SK-N-SH treated with all-trans-retinoic acid at 6 μM for 48 hours (cell line): ENCODE data around the gene FOLR2.

Source experiments
- ATAC-seq: fragments of 200-7000 bp; cut with Tn5 transposase; 3 replicates; pipeline ENCODE4 v1.9.1; 2020; ENCODE audit warnings: mild to moderate bottlenecking, moderate library complexity
- ARNTL ChIP-seq: fragments of 450-650 bp; formaldehyde crosslinking; IDR thresholded peaks from 2 replicates; pipeline ENCODE4 v1.5.0; 2020; ENCODE audit warnings: low read depth, mild to moderate bottlenecking, moderate library complexity, borderline replicate concordance
- CSDC2 ChIP-seq: fragments of 250-450 bp; sonication (Bioruptor Pico); IDR thresholded peaks from 2 replicates; pipeline ENCODE4 v1.5.0; 2020; ENCODE audit warnings: mild to moderate bottlenecking, moderate library complexity
- ESRRG ChIP-seq: fragments of 250-450 bp; sonication (Bioruptor Pico); IDR thresholded peaks from 2 replicates; pipeline ENCODE4 v1.6.1; 2021; ENCODE audit warnings: mild to moderate bottlenecking
- GLIS3 ChIP-seq: fragments of 250-450 bp; sonication (Bioruptor Pico); IDR thresholded peaks from 2 replicates; pipeline ENCODE4 v1.5.0; 2020; ENCODE audit warnings: mild to moderate bottlenecking, moderate library complexity
- ISL1 ChIP-seq: fragments of 250-450 bp; sonication (Bioruptor Pico); IDR thresholded peaks from 2 replicates; pipeline ENCODE4 v2.1.2; 2022; ENCODE audit warnings: mild to moderate bottlenecking, moderate library complexity
- OSR1 ChIP-seq: fragments of 250-450 bp; sonication (Bioruptor Pico); IDR thresholded peaks from 2 replicates; pipeline ENCODE4 v1.8.0; 2022; ENCODE audit warnings: moderate library complexity, mild to moderate bottlenecking, inconsistent platforms
- PPARA ChIP-seq: fragments of 250-450 bp; sonication (Bioruptor Pico); IDR thresholded peaks from 2 replicates; pipeline ENCODE4 v1.5.0; 2020; ENCODE audit warnings: mild to moderate bottlenecking, borderline replicate concordance
- RARB ChIP-seq: fragments of 250-450 bp; sonication (Bioruptor Pico); IDR thresholded peaks from 2 replicates; pipeline ENCODE4 v1.8.0; 2021; ENCODE audit warnings: mild to moderate bottlenecking, moderate library complexity
- SNAI2 ChIP-seq: fragments of 250-450 bp; sonication (Bioruptor Pico); IDR thresholded peaks from 2 replicates; pipeline ENCODE4 v1.5.0; 2020; ENCODE audit warnings: mild to moderate bottlenecking, moderate library complexity
- TCF4 ChIP-seq: fragments of 250-450 bp; sonication (Bioruptor Pico); IDR thresholded peaks from 2 replicates; pipeline ENCODE4 v1.8.0; 2021; ENCODE audit warnings: mild to moderate bottlenecking, moderate library complexity, borderline replicate concordance
- ZC3H10 ChIP-seq: fragments of 250-450 bp; sonication (Bioruptor Pico); IDR thresholded peaks from 2 replicates; pipeline ENCODE4 v1.5.1; 2021; ENCODE audit warnings: mild to moderate bottlenecking, moderate library complexity
- ZFP3 ChIP-seq: fragments of 250-450 bp; sonication (Bioruptor Pico); IDR thresholded peaks from 2 replicates; pipeline ENCODE4 v1.5.0; 2020; ENCODE audit warnings: mild to moderate bottlenecking, moderate library complexity
- ZFP30 ChIP-seq: fragments of 450-650 bp; formaldehyde crosslinking; IDR thresholded peaks from 2 replicates; pipeline ENCODE4 v1.5.0; 2022; ENCODE audit warnings: mild to moderate bottlenecking, moderate library complexity
- ZNF565 ChIP-seq: fragments of 450-650 bp; formaldehyde crosslinking; conservative IDR thresholded peaks from 2 replicates; pipeline ENCODE4 v1.5.0; 2020; ENCODE audit warnings: low read depth, mild to moderate bottlenecking, moderate library complexity
- ZNF70 ChIP-seq: fragments of 450-650 bp; formaldehyde crosslinking; IDR thresholded peaks from 2 replicates; pipeline ENCODE4 v1.5.0; 2020; ENCODE audit warnings: mild to moderate bottlenecking, moderate library complexity
- TF ChIP-seq, protein P1 (sequence below): fragments of 250-450 bp; sonication (Bioruptor Pico); IDR thresholded peaks from 2 replicates; pipeline ENCODE4 v1.5.0; 2020; ENCODE audit warnings: mild to moderate bottlenecking, moderate library complexity
- TF ChIP-seq, protein P2 (sequence below): fragments of 250-450 bp; sonication (Bioruptor Pico); IDR thresholded peaks from 2 replicates; pipeline ENCODE4 v1.5.1; 2021; ENCODE audit warnings: mild to moderate bottlenecking, moderate library complexity
- TF ChIP-seq, protein P3 (sequence below): fragments of 250-450 bp; sonication (Bioruptor Pico); IDR thresholded peaks from 2 replicates; pipeline ENCODE4 v1.8.0; 2021; ENCODE audit warnings: low read depth, mild to moderate bottlenecking, moderate library complexity, borderline replicate concordance
- TF ChIP-seq, protein P4 (sequence below): fragments of 250-450 bp; sonication (Bioruptor Pico); IDR thresholded peaks from 2 replicates; pipeline ENCODE4 v1.8.0; 2020; ENCODE audit warnings: mild to moderate bottlenecking, moderate library complexity, borderline replicate concordance
- TF ChIP-seq, protein P5 (sequence below): fragments of 250-450 bp; sonication (Bioruptor Pico); IDR thresholded peaks from 2 replicates; pipeline ENCODE4 v1.5.1; 2020; ENCODE audit warnings: low read depth, mild to moderate bottlenecking, moderate library complexity

FOLR2 gene

DNA sequence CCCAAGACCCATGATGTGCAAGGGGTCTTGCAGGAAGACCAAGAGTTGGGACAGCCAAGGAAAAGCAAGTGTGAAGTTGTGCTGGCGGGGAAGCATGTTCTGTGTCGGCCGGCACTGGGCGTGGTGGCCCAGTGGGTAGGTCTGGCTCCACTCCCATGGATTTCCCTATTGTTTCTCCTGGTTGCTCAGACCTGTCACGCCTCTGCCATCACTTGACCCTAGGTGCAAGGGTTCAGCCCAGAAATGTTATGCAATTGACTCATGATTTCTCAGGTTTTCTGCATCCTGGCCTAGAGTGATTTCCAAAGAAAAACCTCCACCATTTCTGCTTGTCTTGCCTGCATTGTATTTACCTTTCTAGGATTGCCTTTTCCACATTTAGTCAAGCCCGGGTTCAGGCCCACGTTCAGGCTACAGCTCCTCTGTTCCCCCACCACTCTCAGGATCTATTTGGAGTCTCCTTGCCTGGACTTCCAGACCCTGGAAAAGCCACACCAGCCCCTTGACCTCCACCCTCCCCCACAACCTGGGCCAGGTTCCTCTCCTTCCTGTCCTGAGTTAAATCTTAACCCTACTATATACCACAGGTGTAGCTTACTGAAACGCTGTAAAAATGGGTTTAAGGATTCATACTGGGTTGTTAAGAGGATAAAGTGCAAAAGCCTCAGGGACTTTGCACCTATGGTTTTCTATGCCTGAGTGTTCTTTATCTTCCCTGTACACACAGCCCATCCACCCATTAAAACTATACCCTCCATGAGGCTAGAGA, 42.1 kb upstream of the FOLR2 start:
- TF ChIP-seq ZFP3 (CRISPR knock-in tag), result no peak
- ATAC-seq, result no peak

DNA sequence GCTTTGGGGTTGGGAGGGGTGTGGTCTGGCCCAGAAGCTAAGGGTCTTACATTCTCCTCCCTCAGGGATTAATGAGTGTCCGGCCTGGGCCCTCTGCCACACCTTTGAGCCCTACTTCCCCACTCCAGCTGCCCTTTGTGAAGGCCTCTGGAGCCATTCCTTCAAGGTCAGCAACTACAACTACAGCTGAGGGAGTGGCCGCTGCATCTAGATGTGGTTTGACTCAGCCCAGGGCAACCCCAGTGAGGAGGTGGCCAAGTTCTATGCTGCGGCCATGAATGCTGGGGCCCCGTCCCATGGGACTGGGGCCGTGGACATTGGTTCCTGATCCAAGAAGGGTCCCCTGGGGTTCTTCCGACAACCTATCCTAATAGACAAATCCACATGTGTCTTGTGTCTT, 38.9 kb upstream of the FOLR2 start:
- TF ChIP-seq ISL1, result no peak
- TF ChIP-seq OSR1 (CRISPR knock-in tag), result no peak
- TF ChIP-seq ZFP3 (CRISPR knock-in tag), result no peak
- TF ChIP-seq TCF4 (CRISPR knock-in tag), result no peak
- TF ChIP-seq SNAI2 (CRISPR knock-in tag), result no peak
- no peak for TF ChIP-seq ESRRG (CRISPR knock-in tag)
- TF ChIP-seq PPARA (CRISPR knock-in tag), result no peak
- TF ChIP-seq, protein P1, sequence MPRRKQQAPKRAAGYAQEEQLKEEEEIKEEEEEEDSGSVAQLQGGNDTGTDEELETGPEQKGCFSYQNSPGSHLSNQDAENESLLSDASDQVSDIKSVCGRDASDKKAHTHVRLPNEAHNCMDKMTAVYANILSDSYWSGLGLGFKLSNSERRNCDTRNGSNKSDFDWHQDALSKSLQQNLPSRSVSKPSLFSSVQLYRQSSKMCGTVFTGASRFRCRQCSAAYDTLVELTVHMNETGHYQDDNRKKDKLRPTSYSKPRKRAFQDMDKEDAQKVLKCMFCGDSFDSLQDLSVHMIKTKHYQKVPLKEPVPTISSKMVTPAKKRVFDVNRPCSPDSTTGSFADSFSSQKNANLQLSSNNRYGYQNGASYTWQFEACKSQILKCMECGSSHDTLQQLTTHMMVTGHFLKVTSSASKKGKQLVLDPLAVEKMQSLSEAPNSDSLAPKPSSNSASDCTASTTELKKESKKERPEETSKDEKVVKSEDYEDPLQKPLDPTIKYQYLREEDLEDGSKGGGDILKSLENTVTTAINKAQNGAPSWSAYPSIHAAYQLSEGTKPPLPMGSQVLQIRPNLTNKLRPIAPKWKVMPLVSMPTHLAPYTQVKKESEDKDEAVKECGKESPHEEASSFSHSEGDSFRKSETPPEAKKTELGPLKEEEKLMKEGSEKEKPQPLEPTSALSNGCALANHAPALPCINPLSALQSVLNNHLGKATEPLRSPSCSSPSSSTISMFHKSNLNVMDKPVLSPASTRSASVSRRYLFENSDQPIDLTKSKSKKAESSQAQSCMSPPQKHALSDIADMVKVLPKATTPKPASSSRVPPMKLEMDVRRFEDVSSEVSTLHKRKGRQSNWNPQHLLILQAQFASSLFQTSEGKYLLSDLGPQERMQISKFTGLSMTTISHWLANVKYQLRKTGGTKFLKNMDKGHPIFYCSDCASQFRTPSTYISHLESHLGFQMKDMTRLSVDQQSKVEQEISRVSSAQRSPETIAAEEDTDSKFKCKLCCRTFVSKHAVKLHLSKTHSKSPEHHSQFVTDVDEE (CRISPR knock-in tag), result no peak
- TF ChIP-seq, protein P2, sequence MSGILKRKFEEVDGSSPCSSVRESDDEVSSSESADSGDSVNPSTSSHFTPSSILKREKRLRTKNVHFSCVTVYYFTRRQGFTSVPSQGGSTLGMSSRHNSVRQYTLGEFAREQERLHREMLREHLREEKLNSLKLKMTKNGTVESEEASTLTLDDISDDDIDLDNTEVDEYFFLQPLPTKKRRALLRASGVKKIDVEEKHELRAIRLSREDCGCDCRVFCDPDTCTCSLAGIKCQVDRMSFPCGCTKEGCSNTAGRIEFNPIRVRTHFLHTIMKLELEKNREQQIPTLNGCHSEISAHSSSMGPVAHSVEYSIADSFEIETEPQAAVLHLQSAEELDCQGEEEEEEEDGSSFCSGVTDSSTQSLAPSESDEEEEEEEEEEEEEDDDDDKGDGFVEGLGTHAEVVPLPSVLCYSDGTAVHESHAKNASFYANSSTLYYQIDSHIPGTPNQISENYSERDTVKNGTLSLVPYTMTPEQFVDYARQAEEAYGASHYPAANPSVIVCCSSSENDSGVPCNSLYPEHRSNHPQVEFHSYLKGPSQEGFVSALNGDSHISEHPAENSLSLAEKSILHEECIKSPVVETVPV (CRISPR knock-in tag), result no peak

DNA sequence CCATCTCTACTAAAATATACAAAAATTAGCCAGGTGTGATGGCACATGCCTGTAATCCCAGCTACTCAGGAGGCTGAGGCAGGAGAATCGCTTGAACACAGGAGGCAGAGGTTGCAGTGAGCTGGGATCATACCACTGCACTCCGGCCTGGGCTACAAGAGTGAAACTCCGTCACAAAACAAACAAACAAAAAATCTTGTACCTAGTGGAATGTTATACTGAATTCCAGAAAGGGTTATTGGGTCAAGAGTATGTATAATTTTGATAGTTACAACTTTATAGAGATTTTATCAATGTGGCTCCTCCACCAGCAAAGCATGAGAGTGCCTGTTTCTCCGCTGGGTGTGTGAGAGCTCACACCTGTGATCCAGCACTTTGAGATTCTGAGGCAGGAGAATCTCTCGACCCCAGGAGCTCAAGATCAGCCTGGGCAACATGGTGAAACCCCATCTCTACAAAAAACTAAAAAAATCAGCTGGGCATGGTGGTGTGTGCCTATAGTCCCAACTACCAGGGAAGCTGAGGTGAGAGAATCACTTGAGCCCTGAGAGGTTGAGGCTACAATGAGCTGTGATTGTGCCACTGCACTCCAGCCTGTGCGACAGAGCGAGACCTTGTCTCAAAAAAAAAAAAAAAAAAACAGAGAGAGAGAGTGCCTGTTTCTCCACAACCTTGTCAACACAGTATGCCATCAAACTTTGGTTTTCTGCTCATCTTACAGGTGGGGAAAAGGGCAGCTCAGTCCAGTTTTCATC, 37.4 kb upstream of the FOLR2 start:
- ATAC-seq, result no peak
- TF ChIP-seq ZFP30 (no peak), ZNF70 (CRISPR knock-in tag) (no peak), ZNF565 (CRISPR knock-in tag) (no peak), ZFP3 (CRISPR knock-in tag) (no peak), CSDC2 (no peak), RARB (CRISPR knock-in tag) (no peak), ESRRG (CRISPR knock-in tag) (no peak), ZC3H10 (no peak), GLIS3 (CRISPR knock-in tag) (no peak), SNAI2 (CRISPR knock-in tag) (no peak), ISL1 (no peak), PPARA (CRISPR knock-in tag) (no peak), OSR1 (CRISPR knock-in tag) (no peak), ARNTL (CRISPR knock-in tag) (no peak)
- TF ChIP-seq, protein P3, sequence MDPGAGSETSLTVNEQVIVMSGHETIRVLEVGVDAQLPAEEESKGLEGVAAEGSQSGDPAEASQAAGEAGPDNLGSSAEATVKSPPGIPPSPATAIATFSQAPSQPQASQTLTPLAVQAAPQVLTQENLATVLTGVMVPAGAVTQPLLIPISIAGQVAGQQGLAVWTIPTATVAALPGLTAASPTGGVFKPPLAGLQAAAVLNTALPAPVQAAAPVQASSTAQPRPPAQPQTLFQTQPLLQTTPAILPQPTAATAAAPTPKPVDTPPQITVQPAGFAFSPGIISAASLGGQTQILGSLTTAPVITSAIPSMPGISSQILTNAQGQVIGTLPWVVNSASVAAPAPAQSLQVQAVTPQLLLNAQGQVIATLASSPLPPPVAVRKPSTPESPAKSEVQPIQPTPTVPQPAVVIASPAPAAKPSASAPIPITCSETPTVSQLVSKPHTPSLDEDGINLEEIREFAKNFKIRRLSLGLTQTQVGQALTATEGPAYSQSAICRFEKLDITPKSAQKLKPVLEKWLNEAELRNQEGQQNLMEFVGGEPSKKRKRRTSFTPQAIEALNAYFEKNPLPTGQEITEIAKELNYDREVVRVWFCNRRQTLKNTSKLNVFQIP (CRISPR knock-in tag), result no peak
- TF ChIP-seq, protein P4, sequence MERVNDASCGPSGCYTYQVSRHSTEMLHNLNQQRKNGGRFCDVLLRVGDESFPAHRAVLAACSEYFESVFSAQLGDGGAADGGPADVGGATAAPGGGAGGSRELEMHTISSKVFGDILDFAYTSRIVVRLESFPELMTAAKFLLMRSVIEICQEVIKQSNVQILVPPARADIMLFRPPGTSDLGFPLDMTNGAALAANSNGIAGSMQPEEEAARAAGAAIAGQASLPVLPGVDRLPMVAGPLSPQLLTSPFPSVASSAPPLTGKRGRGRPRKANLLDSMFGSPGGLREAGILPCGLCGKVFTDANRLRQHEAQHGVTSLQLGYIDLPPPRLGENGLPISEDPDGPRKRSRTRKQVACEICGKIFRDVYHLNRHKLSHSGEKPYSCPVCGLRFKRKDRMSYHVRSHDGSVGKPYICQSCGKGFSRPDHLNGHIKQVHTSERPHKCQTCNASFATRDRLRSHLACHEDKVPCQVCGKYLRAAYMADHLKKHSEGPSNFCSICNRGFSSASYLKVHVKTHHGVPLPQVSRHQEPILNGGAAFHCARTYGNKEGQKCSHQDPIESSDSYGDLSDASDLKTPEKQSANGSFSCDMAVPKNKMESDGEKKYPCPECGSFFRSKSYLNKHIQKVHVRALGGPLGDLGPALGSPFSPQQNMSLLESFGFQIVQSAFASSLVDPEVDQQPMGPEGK (CRISPR knock-in tag), result no peak
- TF ChIP-seq, protein P5, sequence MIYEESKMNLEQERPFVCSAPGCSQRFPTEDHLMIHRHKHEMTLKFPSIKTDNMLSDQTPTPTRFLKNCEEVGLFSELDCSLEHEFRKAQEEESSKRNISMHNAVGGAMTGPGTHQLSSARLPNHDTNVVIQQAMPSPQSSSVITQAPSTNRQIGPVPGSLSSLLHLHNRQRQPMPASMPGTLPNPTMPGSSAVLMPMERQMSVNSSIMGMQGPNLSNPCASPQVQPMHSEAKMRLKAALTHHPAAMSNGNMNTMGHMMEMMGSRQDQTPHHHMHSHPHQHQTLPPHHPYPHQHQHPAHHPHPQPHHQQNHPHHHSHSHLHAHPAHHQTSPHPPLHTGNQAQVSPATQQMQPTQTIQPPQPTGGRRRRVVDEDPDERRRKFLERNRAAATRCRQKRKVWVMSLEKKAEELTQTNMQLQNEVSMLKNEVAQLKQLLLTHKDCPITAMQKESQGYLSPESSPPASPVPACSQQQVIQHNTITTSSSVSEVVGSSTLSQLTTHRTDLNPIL (CRISPR knock-in tag), result no peak

More for the DNA sequence above, 38.9 kb upstream of the FOLR2 start:
- ATAC-seq, result no peak
